ENCODE results near the gene RALY.
A peak's percentile ranks its signal among the peaks of the same experiment; 100 is the strongest.
"Not testable (repeated sequence)": the region's sequence is repeated elsewhere in the genome, so short reads cannot be mapped to it uniquely, and the experiment has no call there.

Gene RALY

GRCh38 chr20:34018166-34018565 is 24.5 kb downstream of the RALY start:
- DNase-seq, result no peak

GRCh38 chr20:34022151-34022838 is 28.6 kb downstream of the RALY start:
- DNase-seq, result no peak

- no peak for DNase-seq
Measured at GRCh38 chr20:34022839-34023234, 29.1 kb downstream of the RALY start.

- no peak for DNase-seq
Measured at GRCh38 chr20:34023937-34024722, 30.4 kb downstream of the RALY start.

GRCh38 chr20:34024723-34025351 is 31.1 kb downstream of the RALY start:
- no peak for DNase-seq

GRCh38 chr20:34028013-34028412 is 34.3 kb downstream of the RALY start:
- DNase-seq, result not testable (repeated sequence)

GRCh38 chr20:34029415-34029814 is 35.7 kb downstream of the RALY start:
- no peak for DNase-seq

- DNase-seq, result no peak
Measured at GRCh38 chr20:34030456-34030855, 36.7 kb downstream of the RALY start.

GRCh38 chr20:34033903-34034302 is 40.2 kb downstream of the RALY start:
- no peak for DNase-seq

GRCh38 chr20:34037121-34037520 is 43.4 kb downstream of the RALY start:
- peak; percentile 63 for DNase-seq

GRCh38 chr20:34037767-34038166 is 44.1 kb downstream of the RALY start:
- no peak for DNase-seq

GRCh38 chr20:34040300-34040995 is 46.7 kb downstream of the RALY start:
- no peak for DNase-seq

- no peak for DNase-seq
Measured at GRCh38 chr20:34041226-34041625, 47.5 kb downstream of the RALY start.

GRCh38 chr20:34042262-34042661 is 48.6 kb downstream of the RALY start:
- DNase-seq, result no peak

GRCh38 chr20:34043025-34043424 is 49.3 kb downstream of the RALY start:
- no peak for DNase-seq

GRCh38 chr20:34045294-34045693 is 51.6 kb downstream of the RALY start:
- no peak for DNase-seq

- DNase-seq, result no peak
Measured at GRCh38 chr20:34045930-34046725, 52.4 kb downstream of the RALY start.

- DNase-seq, result no peak
Measured at GRCh38 chr20:34047010-34047687, 53.4 kb downstream of the RALY start.

- no peak for DNase-seq
Measured at GRCh38 chr20:34047917-34048316, 54.2 kb downstream of the RALY start.

- no peak for DNase-seq
Measured at GRCh38 chr20:34049389-34049788, 55.7 kb downstream of the RALY start.

GRCh38 chr20:34049897-34050695 is 56.4 kb downstream of the RALY start:
- DNase-seq, result no peak

Measured in CD4-positive, alpha-beta T cell treated with Interleukin-6 for 4 hours (primary cell).